NCI-H1436 (cell line): ENCODE measurements around the gene KARS1.

Experiments
- DNase-seq: peaks from one replicate; lab custom pipeline; 2025; lab: John Stamatoyannopoulos, UW

The KARS1 gene

GRCh38 chr16:75579281-75579834 lies 68.1 kb downstream of the KARS1 start:
- no peak for DNase-seq

- DNase-seq, result no peak
Observed at GRCh38 chr16:75578725-75579124, 68.7 kb downstream of the KARS1 start.

GRCh38 chr16:75578212-75578611 lies 69.3 kb downstream of the KARS1 start:
- DNase-seq, result no peak
